GM21360 (cell line): ENCODE measurements around the gene PANK4.

Experiments
- ATAC-seq: cut with Tn5 transposase; IDR thresholded peaks from one replicate; pipeline ENCODE4 v1.9.1; 2021; ENCODE audit warnings: mild to moderate bottlenecking, moderate library complexity; ENCODE audit not compliant: unreplicated experiment

The PANK4 gene

GRCh38 chr1:2501041-2501819 is 25.2 kb downstream of the PANK4 start:
- no peak for ATAC-seq

GRCh38 chr1:2499986-2500596 is 26.3 kb downstream of the PANK4 start:
- ATAC-seq, result no peak

- ATAC-seq, result no peak
These were observed 27.1 kb downstream of the PANK4 start for GRCh38 chr1:2499260-2499659.

GRCh38 chr1:2498648-2499047 is 27.7 kb downstream of the PANK4 start:
- ATAC-seq, result no peak

- ATAC-seq, result no peak
These were observed 28.5 kb downstream of the PANK4 start for GRCh38 chr1:2497891-2498290.

- ATAC-seq, result no peak
These were observed 29.6 kb downstream of the PANK4 start for GRCh38 chr1:2496746-2497145.

GRCh38 chr1:2496087-2496622 is 30.2 kb downstream of the PANK4 start:
- ATAC-seq, result no peak

- no peak for ATAC-seq
These were observed 30.9 kb downstream of the PANK4 start for GRCh38 chr1:2495546-2495945.

- ATAC-seq, result no peak
These were observed 31.4 kb downstream of the PANK4 start for GRCh38 chr1:2495026-2495425.

- ATAC-seq, result no peak
These were observed 32.1 kb downstream of the PANK4 start for GRCh38 chr1:2494323-2494693.

GRCh38 chr1:2493691-2494322 is 32.6 kb downstream of the PANK4 start:
- no peak for ATAC-seq

GRCh38 chr1:2493218-2493617 is 33.2 kb downstream of the PANK4 start:
- no peak for ATAC-seq

- ATAC-seq, result no peak
These were observed 34.3 kb downstream of the PANK4 start for GRCh38 chr1:2492091-2492490.

GRCh38 chr1:2489615-2490014 is 36.8 kb downstream of the PANK4 start:
- ATAC-seq, result no peak

- ATAC-seq, result no peak
These were observed 37.7 kb downstream of the PANK4 start for GRCh38 chr1:2488688-2489087.

- ATAC-seq, result no peak
These were observed 39.8 kb downstream of the PANK4 start for GRCh38 chr1:2486558-2486957.

- no peak for ATAC-seq
These were observed 40.4 kb downstream of the PANK4 start for GRCh38 chr1:2486041-2486440.

- ATAC-seq, result no peak
These were observed 42.4 kb downstream of the PANK4 start for GRCh38 chr1:2483970-2484369.

- ATAC-seq, result no peak
These were observed 43.4 kb downstream of the PANK4 start for GRCh38 chr1:2483026-2483425.

GRCh38 chr1:2482588-2482987 is 43.8 kb downstream of the PANK4 start:
- ATAC-seq, result no peak

GRCh38 chr1:2481885-2482284 is 44.5 kb downstream of the PANK4 start:
- no peak for ATAC-seq

GRCh38 chr1:2480986-2481364 is 45.4 kb downstream of the PANK4 start:
- no peak for ATAC-seq
